Effector memory CD8-positive, alpha-beta T cell (primary cell): ENCODE results near the gene PFKFB4.

ENCODE experiments used
- ATAC-seq: fragments of 150-1000 bp; cut with Tn5 transposase; replicated peaks from 2 replicates; pipeline ENCODE4 v1.10.0; 2021; ENCODE audit warnings: mild to moderate bottlenecking, moderate library complexity
- DNase-seq, 3 experiments: peaks; one replicate each; pipeline ENCODE4 v3.0.0; 2021
- H3K27ac Mint-ChIP-seq, 2 donors: one replicate each; pipeline ENCODE4 v1.8.0; 2022; ENCODE audit warnings: mild to moderate bottlenecking in 2 of 2, mixed read lengths in 2 of 2, moderate library complexity in 2 of 2
- H3K27me3 Mint-ChIP-seq, 2 donors: one replicate each; pipeline ENCODE4 v1.8.0; 2022; ENCODE audit warnings: mixed read lengths in 2 of 2
- H3K36me3 Mint-ChIP-seq: one replicate; pipeline ENCODE4 v1.8.0; 2022; ENCODE audit warnings: mild to moderate bottlenecking, moderate library complexity, mixed read lengths; ENCODE audit not compliant: insufficient read depth
- H3K4me1 Mint-ChIP-seq, 2 donors: one replicate each; pipeline ENCODE4 v1.8.0; 2022; ENCODE audit warnings: low read depth in 2 of 2, mixed read lengths in 2 of 2
- H3K4me3 Mint-ChIP-seq, 2 donors: one replicate each; pipeline ENCODE4 v1.8.0; 2022; ENCODE audit warnings: mild to moderate bottlenecking in 2 of 2, mixed read lengths in 2 of 2, moderate library complexity in 2 of 2
- H3K9me3 Mint-ChIP-seq, 2 donors: one replicate each; pipeline ENCODE4 v1.8.0; 2022; ENCODE audit warnings: mixed read lengths in 2 of 2
- total RNA-seq, 9 experiments: gene quantifications; one replicate each; lab custom pipeline; 2026; lab: John Stamatoyannopoulos, UW

PFKFB4 gene
- total RNA-seq = 1.0 to 6.9 (median 1.7) reads per million in 9 experiments

GRCh38 chr3:48556796-48557626, at the start of gene PFKFB4:
PFKFB4 (minus strand) TSS chr3:48556803; CDS start chr3:48556777, 26 bp downstream.
- H3K9me3 Mint-ChIP-seq = no peaks in the 10 kb centered on the region
- ATAC-seq (peak; percentile 87), DNase-seq (peak; percentile 99)
- H3K27ac Mint-ChIP-seq = peak within 1 kb of the TSS in 1 of 2 donors; percentile 90
- peaks cover 4% of the 10 kb centered on the region for H3K36me3 Mint-ChIP-seq
- peak within 1 kb of the TSS; percentile 70 to 82 for H3K4me3 Mint-ChIP-seq
- no peaks in the 10 kb centered on the region for H3K27me3 Mint-ChIP-seq
- peaks cover 16 to 17% of the 10 kb centered on the region in 2 donors for H3K4me1 Mint-ChIP-seq

GRCh38 chr3:48601622-48601994, 45.0 kb upstream of the PFKFB4 start:
- no peak overlapping the region for H3K4me3 Mint-ChIP-seq
- H3K9me3 Mint-ChIP-seq = no peaks in the 10 kb centered on the region
- H3K4me1 Mint-ChIP-seq = peaks cover 0 to 4% of the 10 kb centered on the region in 2 donors
- peaks cover 0 to under 1% of the 10 kb centered on the region in 2 donors for H3K27me3 Mint-ChIP-seq
- DNase-seq = no peak
- H3K27ac Mint-ChIP-seq = no peak overlapping the region
- ATAC-seq = no peak
- H3K36me3 Mint-ChIP-seq = peaks cover 45% of the 10 kb centered on the region

GRCh38 chr3:48600711-48601621, 44.4 kb upstream of the PFKFB4 start:
- Mint-ChIP-seq H3K27ac (no peak overlapping the region), H3K4me3 (no peak overlapping the region), H3K36me3 (peaks cover 45% of the 10 kb centered on the region), H3K27me3 (peaks cover 4 to 7% of the 10 kb centered on the region in 2 donors), H3K4me1 (peaks cover 3 to 4% of the 10 kb centered on the region in 2 donors), H3K9me3 (no peaks in the 10 kb centered on the region)
- no peak for DNase-seq
- ATAC-seq = no peak

- Mint-ChIP-seq H3K36me3 (peaks cover 41% of the 10 kb centered on the region), H3K4me1 (peaks cover 4 to 5% of the 10 kb centered on the region in 2 donors), H3K4me3 (no peak overlapping the region), H3K27me3 (peaks cover 7 to 16% of the 10 kb centered on the region in 2 donors), H3K27ac (peak overlapping the region in 1 of 2 donors; percentile 64), H3K9me3 (no peaks in the 10 kb centered on the region)
- DNase-seq (no peak), ATAC-seq (no peak)
Observed at GRCh38 chr3:48599509-48600285, 43.1 kb upstream of the PFKFB4 start.

- Mint-ChIP-seq H3K4me1 (peaks cover 4 to 6% of the 10 kb centered on the region in 2 donors), H3K27me3 (peaks cover 12 to 22% of the 10 kb centered on the region in 2 donors), H3K27ac (peak overlapping the region in 1 of 2 donors; percentile 64), H3K36me3 (peaks cover 40% of the 10 kb centered on the region), H3K4me3 (no peak overlapping the region), H3K9me3 (no peaks in the 10 kb centered on the region)
- DNase-seq (no peak), ATAC-seq (no peak)
Observed at GRCh38 chr3:48599077-48599501, 42.5 kb upstream of the PFKFB4 start.

GRCh38 chr3:48598323-48599076, 41.9 kb upstream of the PFKFB4 start:
- Mint-ChIP-seq H3K4me3 (no peak overlapping the region), H3K4me1 (peaks cover 4 to 6% of the 10 kb centered on the region in 2 donors), H3K36me3 (peaks cover 40% of the 10 kb centered on the region), H3K27ac (no peak overlapping the region), H3K9me3 (no peaks in the 10 kb centered on the region), H3K27me3 (peaks cover 12 to 28% of the 10 kb centered on the region in 2 donors)
- DNase-seq (no peak), ATAC-seq (no peak)

- Mint-ChIP-seq H3K27ac (peak overlapping the region in 1 of 2 donors; percentile 33), H3K4me1 (peaks cover 4% of the 10 kb centered on the region in 2 donors), H3K9me3 (no peaks in the 10 kb centered on the region), H3K36me3 (peaks cover 36% of the 10 kb centered on the region), H3K27me3 (peaks cover 19 to 39% of the 10 kb centered on the region in 2 donors), H3K4me3 (no peak overlapping the region)
- DNase-seq (no peak), ATAC-seq (no peak)
Observed at GRCh38 chr3:48597408-48597800, 40.8 kb upstream of the PFKFB4 start.

GRCh38 chr3:48596676-48597407, 40.2 kb upstream of the PFKFB4 start:
- Mint-ChIP-seq H3K27me3 (peaks cover 21 to 42% of the 10 kb centered on the region in 2 donors), H3K4me1 (peaks cover 4% of the 10 kb centered on the region in 2 donors), H3K27ac (peak overlapping the region in 1 of 2 donors; percentile 33), H3K4me3 (no peak overlapping the region), H3K9me3 (no peaks in the 10 kb centered on the region), H3K36me3 (peaks cover 30% of the 10 kb centered on the region)
- no peak for ATAC-seq
- no peak for DNase-seq

- Mint-ChIP-seq H3K36me3 (peaks cover 23% of the 10 kb centered on the region), H3K4me1 (peaks cover 4% of the 10 kb centered on the region in 2 donors), H3K4me3 (peak overlapping the region in 1 of 2 donors; percentile 0), H3K9me3 (no peaks in the 10 kb centered on the region), H3K27ac (peak overlapping the region in 1 of 2 donors; percentile 18), H3K27me3 (peaks cover 24 to 47% of the 10 kb centered on the region in 2 donors)
- DNase-seq (no peak), ATAC-seq (no peak)
Observed at GRCh38 chr3:48596157-48596556, 39.6 kb upstream of the PFKFB4 start.

- peaks cover 29 to 52% of the 10 kb centered on the region in 2 donors for H3K27me3 Mint-ChIP-seq
- ATAC-seq = peak; percentile 23
- H3K36me3 Mint-ChIP-seq = peaks cover 20% of the 10 kb centered on the region
- H3K27ac Mint-ChIP-seq = peak overlapping the region in 1 of 2 donors; percentile 18
- H3K4me1 Mint-ChIP-seq = peaks cover 4% of the 10 kb centered on the region in 2 donors
- no peak for DNase-seq
- H3K9me3 Mint-ChIP-seq = no peaks in the 10 kb centered on the region
- peak overlapping the region in 1 of 2 donors; percentile 0 for H3K4me3 Mint-ChIP-seq
Observed at GRCh38 chr3:48595526-48596121, 39.0 kb upstream of the PFKFB4 start.

- H3K27ac Mint-ChIP-seq = peak within 1 kb of the TSS in 1 of 2 donors; percentile 18
- peak within 1 kb of the TSS; percentile 0 to 18 for H3K4me3 Mint-ChIP-seq
Observed at GRCh38 chr3:48595075-48595525, 38.5 kb upstream of the PFKFB4 start, which contains the start of gene COL7A1. COL7A1 (minus strand) TSS chr3:48595329; CDS start chr3:48595159, 170 bp downstream.

More at GRCh38 chr3:48595075-48595525, 38.5 kb upstream of the PFKFB4 start, which contains the start of gene COL7A1:
- no peaks in the 10 kb centered on the region for H3K9me3 Mint-ChIP-seq
- peaks cover 15% of the 10 kb centered on the region for H3K36me3 Mint-ChIP-seq
- no peak for DNase-seq
- H3K4me1 Mint-ChIP-seq = peaks cover 4% of the 10 kb centered on the region in 2 donors
- peaks cover 34 to 57% of the 10 kb centered on the region in 2 donors for H3K27me3 Mint-ChIP-seq
- ATAC-seq = peak; percentile 34
